Activated T-cell treated with anti-CD3 and anti-CD28 coated beads for 1 hour (primary cell): ENCODE data around the gene IGSF22.

Experiments
- DNase-seq: peaks from one replicate; pipeline ENCODE4 v3.0.0-alpha.2; 2020; ENCODE audit warnings: low read depth

The IGSF22 gene

DNA sequence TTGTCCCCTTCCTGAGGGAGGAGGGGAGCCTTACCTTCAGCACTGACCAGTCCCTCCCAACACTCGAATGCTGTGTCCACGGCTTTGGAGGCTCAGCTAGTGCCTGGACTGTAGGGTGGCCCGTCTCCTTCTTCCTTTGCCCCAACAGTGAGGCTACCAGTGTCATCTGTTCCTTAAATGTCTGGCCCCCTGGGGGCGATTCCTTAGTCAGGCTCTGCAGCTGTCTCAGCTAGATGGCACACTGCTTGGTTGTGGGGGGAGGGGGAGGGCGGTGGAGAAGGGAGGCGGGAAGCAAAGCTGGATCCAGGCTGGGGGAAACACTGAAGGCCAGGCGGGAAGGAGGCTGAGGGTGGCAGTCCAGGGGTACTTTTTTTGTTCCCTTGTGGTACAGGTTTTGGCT lies at the start of gene IGSF22:
TSS of gene IGSF22 (minus strand) at position 149 of the 400 bp plus-strand sequence. CDS start 1,952 bp downstream, outside the sequence.
- no peak for DNase-seq

DNA sequence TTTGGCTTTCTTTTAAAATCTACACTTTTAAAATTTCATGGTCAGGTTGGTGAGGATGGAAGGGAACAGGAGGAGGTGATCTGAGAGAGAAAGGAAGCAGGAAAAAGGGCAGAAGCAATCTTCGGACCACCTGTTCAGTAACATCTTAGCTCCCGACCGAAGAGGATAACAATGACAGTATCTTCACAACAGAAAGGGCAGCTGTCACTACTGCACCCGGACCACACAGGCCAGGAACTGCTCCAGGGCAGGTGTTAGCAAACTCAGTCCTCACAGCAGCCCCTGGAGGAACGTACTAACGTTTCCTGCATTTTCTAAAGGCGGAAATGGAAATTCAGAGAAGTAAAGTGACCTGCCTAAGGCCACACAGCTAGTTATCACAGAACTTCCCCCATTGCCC lies 48.8 kb upstream of the IGSF22 start:
- DNase-seq = no peak

DNA sequence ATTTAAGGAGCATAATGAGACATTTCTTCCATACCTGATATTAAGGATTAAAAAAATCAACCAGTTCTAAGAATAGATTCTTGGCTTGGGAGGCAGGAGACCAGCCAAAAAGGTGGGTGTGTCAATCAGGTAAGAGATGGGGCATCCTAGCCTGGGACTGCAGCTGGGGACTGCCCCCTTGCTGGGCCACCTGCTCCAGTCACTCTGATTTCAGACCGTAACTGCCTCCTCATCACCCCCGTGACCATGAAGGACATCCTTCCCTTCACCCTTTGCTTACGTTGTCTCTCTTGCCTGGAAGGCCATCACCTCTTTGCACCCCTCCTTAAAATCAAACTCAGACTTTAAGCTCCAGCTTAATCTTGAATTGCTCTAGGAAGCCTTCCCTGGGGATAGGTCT lies 47.7 kb upstream of the IGSF22 start:
- DNase-seq = no peak

DNA sequence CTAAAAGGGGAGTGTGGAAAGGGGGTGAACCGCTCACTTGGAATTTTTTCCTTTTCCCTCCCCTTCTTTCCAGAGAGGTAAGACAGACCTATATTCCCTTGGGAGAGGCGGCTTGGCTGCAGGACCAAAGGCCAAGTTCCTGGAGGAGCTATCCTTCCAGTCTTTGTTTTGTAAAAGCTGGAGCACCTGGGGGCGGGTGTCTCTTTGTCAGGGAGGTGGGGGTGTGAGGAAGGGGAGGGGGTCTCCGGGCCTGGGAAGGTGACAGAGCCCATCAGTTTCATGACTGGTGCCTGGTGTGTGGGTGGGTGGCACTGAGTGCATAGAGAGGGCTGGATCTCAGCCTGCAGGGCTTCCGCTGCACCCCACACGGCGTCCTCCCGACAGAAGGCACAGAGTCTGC lies 47.1 kb upstream of the IGSF22 start:
- no peak for DNase-seq

DNA sequence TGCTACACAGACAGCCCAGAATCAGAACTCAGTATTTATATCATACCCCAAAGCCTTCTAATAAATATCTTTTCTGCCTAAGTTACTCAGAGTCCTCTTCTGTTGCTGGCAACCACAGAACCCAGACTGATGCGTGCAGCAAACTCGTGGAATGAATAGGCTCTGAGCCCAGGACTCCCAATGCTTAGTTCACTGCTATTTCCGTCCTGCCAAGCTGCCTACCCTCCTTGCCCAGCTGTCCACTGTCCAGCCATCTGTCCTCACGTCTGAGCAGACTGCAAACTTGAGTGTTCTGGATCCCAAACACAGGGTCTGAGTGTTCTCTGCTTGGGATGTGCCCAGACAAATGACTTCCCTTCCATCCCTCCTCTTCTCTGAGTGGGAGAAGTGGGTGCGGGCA lies 46.2 kb upstream of the IGSF22 start:
- no peak for DNase-seq

DNA sequence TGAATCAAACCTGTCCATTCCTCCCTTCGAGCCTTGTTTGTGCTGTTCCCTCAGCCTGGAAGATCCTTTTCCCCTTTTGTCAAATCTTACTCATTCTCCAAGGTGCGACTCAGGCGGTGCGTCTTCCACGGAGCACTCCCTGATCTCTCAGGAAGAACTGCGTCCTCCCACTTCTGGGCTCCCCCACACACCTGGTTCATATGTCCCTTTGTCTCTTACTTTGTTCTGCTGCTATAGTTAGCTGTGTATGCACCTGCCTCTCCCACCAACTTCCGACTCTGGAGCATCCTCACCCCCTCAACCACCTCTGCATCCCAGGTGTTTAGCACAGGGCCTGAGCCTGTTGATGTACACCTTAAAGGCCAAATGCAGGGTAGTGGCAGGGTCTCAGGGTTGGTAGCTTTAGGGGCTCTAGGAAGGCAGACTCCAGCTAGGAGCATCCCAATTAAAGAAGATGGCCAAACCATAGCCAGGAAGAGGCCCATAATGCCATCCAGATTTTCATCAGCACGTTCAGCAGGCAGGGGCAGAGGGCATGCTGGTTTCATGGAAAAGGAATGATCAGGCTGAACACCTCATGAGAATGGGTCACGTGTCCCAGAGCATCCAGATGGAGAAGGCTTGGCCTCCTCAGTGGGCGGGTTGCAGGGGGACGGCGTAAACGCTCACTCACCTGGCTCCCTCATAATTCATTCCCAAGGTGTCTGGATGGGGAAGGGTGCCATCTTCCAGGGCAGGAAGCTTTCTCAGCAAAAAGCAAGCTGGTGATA lies 45.5 kb upstream of the IGSF22 start:
- DNase-seq = no peak

DNA sequence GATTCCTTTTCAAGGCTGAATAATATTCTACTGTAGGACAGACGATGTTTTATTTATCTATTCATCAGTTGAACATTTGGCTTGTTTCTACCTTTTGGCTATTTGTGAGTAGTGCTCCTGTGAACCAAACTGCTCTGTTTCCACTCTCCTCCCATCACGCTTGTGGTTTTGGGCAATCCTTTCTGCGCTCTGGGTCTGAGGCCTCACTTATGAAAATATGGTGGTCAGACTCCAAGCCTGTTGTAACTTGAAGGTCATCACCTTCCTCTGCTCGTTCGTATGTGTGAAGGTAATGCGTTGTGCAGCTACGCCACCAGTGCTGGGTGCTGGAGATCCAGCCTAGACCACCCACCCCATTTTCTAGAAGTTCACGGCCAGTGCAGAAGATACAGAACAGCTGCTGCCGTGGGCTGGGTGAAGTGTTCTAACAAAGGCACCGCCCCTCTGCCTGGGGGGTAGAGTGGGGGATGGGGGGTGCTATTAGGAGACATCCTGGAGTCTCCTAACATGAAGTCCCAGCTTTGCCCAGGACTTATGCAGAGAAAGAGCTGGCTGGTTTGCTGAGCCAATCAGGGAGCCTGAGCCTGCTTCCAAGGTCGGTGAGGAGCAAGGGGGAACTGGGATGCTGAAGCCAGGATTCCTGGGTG lies 44.6 kb upstream of the IGSF22 start:
- no peak for DNase-seq

DNA sequence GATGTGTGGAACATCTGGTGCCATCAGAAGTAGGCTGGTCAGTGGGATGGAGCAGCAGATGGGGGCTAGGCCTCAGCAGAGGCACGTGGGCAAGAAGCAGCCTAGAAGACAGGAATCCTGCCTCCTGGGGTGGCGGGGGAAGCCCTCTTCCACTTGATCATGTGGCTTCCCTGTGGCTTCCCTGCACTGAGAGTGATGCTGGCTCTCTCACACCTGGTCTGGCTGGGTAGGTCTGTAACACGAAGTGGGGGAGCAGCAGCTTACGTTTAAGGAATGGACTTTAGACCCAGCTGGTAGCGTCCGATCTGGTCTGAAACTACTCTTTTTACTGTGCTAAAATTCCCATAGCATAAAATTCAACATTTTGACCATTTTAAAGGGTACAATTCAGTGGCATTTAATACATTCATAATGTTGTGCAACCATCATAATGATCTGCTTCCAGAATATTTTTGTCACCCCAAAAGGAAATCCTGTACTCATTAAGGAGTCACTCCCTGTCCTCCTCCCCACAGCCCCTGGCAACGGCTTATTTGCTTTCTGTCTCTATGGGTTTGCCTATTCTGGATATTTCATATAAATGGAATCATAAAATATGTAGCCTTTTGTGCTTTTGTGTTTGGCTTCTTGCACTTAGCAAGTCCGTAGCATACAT lies 43.9 kb upstream of the IGSF22 start:
- no peak for DNase-seq

DNA sequence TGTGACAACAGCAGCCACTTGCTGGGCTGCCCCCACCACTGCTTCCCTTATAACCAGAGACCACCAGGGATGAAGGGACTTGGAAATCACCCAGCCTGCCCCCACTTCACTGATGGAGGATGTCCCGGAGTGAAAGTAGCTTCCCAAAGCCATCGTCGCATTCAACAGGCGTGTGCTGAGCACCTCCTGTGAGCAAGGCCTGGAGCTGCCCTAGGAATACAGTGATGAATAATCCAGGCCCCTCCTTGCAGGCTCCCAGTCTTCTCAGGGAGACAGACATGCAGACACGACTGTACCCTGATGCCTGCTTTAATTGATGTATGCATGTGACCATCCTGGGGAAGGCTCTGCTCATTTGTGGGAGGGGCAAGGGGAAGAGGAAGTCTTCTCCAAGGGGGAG lies 43.0 kb upstream of the IGSF22 start:
- DNase-seq = no peak

DNA sequence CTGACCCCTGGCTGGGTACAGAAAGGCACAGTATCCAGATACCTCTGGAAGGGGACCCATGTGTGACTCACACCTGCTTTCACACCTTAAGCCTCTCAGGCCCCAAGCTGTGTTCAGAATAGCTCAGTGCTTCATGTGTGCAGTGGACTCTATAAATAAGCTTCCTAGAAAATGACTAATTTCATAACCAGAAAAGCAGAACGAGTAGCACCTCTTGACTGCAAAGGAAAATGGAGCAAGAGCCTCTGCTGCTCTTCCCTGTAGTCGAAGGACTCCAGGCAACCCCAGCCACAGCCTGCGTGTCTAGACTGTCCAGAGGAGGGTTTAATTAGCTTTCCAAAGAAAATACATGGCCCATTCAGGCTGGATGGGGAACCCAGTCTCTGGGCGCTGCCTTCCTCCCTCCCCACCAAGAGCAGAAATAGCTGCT lies 42.5 kb upstream of the IGSF22 start:
- DNase-seq = no peak

DNA sequence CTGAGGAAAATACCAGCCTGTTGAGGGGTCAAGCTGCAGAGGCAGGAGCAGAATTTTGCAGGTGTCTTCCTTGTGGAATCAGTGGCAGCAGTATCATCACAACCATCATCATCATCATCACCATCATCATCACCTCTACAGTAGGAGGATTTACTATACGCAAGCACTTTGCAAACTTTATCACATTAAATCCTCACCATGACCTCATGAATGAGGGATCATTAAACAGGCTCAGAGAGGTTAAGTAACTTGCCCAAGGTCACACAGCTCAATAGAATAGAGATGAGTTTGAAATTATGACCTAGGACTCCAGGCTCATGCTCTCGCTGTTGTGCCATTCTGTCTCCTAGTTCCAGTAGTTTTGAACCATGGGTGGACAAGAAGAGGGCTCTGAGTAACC lies 40.0 kb upstream of the IGSF22 start:
- no peak for DNase-seq

DNA sequence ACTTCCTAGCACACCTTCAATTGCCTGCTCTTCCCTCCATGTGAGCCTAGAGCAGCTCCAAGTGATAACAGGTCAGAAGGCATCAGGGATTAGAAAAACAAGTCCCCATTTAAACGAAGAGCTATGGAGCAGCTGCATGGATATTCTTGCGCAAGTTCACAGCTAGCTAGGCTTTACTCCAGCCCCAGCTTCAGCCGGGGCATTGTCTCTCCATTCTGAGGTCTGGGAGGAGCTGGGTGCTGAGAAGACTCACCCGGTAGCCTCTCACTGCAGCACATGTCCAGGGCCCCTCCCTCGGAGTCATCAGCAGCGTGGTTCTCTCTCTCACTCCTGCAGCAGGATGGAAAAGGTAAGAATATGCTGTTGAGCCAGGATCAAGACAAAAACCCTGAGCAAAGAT lies 39.6 kb upstream of the IGSF22 start:
- DNase-seq = no peak

DNA sequence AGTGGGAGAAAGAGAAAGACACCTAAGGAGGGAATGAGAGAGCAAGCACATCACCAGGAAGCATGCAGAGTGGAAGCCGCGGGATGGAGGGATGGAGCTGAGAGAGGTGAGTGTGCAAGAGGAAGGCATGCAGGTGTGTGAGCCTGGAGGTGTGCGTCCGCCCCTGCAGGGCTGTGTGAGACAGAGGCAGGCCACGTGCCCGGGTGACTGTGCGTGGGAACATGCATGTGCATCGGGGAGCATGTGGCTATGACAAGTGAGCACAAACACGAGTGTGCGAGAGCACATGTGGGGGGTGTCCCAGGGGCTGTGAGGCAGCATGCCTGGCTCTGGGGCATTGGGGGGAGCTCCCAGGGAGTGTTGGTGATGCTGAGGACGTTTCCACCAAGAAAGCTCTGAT lies 35.8 kb upstream of the IGSF22 start:
- DNase-seq = no peak

DNA sequence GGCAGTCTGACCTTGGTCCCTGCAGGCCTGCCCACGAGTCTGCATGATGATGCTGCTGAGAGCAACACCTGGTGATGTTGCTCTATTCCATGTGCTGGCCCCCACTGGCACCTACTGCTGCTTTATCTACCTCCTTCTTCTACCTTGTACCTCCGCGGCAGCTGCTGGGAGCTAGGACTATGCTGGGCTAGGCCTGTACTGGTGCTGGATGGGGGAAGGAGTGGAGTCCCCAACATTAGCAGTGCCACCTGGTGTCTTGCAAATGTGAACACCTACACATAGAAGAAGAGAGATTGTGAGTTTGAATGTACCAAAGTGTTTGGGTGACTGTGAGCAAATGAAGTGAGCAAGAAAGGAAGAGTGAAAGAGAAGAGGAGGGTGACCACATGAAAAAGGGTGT lies 35.2 kb upstream of the IGSF22 start:
- DNase-seq = no peak

DNA sequence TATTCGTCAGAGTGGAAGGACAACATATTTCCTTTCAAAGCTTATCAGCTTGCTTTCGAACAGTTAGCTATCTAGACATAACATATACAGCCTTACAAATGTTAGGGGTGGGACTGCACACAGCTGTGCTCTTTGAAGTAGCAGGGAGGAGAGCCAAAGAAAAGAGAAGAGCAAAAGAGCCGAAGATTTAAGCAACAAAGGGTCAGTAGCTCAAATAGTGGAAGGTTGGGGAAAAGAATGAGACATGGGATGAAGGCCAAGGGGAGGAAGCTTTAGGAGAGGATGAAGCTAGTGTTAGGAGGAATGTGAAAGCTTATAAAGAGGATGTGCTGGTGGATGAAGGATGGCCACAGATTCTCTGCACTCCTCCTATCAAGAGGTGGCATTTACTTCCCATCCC lies 31.8 kb upstream of the IGSF22 start:
- DNase-seq = no peak

DNA sequence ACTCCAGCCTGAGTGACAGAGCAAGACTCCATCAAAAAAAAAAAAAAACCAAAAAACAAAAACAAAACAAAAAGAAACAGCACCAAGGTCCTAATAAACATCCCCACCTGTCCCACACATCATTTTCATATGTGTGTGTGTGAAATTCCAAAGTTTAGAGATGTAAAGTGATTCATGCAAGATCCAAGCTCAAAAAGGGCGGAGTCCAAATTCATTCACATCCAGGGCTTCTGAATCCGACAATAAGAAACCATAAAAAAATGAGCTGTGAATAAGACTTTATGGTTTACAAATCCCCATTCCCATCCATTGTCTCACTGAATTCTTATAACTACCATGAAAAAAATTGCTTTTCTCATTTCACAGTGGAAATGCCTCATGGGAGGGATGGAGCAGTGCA lies 30.9 kb upstream of the IGSF22 start:
- DNase-seq = no peak

DNA sequence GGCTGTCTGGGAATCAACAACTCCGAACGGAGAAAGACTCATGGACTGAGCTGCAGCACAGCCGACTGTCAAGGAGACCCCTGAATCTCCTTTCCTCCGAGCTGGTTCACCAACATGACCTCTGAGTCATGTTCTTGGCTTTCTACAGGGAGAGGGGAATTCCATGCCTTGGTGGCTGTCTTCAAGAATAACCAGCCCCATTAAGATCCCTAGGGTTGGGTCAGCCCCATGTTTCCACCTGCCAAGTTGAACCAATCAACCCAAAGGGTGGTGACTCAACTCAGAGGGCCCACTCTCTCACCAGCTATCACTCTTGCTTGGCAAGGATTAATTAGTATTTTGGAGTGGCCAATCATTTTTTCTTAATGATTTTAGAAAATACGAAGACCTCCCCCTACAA lies 28.3 kb upstream of the IGSF22 start:
- DNase-seq = no peak

DNA sequence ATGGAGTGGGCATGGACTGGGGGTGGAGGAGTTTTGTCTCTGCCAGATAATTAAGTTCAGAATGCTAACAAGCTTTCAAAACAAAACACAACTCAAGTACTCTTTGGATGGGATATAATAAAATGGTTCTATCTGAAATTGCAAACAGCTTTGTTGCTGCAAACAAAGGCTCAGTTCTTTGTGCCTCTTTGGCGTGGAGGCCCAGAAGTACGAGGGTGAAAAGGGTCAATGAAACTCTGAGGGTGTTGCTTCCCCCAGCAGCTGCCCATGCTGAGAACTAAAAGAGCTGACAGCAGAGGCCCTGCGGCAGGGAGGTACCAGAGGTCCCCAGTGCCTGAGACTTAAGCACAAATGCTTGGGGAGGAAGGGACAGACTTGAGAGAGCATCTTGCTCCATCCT lies 26.5 kb upstream of the IGSF22 start:
- DNase-seq = no peak

DNA sequence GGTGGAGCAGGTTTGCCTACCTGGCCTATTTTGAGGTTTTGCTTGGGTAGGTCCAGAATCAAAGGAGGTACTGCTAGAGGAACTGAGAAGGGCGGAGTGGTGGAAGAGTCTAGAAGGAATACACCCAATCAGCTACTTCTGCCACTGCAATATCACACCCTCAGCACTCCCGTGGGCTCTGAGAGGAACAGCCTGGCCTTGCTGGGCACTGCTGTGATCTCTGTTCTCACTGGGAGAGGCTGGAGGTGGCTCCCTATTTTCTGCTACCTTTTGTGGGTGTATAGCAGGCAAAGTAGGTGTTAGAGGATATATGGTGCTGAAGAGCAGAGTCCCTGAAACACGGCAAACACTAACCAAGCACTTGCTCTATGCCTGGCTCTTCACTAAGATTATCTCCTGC lies 25.0 kb upstream of the IGSF22 start:
- DNase-seq = no peak

DNA sequence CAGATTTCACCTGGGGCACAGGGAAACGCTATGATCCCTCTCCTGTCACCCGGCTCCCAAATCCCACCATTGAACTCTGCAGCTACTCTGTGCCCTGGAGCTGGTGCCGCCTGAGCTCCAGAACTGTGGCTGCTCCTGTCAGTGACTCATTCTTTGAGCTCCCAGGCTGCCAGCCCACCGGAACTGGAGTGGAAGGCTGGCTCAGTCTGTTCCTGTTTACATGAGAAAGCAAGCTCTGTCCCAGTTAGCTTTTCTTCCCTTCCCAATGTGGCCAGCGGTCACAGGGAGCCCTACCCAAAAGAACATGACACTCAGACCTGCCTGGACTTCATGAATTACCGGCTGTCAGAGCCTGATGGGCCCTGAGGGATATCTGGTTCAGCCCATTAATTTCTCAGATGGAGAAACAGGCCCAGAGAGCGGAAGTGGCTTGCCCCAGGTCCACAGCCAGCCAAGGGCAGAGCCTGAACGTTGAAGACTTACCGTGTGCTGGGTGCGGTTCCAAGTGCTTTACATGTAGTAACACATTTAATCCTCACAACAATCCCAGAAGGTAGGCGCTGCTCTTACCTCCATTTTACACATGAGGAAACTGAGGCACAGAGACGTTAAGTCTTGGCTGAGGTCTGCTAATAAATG lies 23.8 kb upstream of the IGSF22 start:
- no peak for DNase-seq

DNA sequence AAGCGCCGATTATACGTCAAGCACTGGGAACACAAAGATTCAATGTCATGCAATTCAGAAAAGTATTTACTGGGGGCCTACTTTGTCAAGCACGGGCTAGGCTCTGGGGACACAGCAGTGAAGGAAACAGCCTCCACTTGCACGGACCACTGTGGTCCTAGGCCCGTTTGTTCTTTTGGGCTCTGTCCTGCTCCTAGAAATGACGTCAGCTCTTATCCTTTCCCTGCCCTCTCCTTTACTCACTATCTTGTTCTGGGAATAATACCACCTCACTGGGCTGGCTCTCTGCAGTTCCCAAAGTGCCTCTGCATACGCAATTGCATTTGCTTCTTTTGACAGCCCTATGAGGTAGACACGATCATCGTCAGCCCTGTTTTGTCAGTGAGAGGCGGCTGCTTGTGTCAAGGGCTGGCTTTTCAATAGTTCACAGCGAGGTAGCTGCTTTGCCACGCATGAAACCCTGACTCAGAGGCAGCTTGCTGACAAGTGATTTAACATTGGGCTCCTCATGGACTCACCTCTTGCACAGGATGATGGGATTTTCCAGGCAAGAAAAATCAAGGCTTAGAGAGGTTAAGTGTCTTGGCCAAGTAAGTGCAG lies 22.9 kb upstream of the IGSF22 start:
- no peak for DNase-seq

DNA sequence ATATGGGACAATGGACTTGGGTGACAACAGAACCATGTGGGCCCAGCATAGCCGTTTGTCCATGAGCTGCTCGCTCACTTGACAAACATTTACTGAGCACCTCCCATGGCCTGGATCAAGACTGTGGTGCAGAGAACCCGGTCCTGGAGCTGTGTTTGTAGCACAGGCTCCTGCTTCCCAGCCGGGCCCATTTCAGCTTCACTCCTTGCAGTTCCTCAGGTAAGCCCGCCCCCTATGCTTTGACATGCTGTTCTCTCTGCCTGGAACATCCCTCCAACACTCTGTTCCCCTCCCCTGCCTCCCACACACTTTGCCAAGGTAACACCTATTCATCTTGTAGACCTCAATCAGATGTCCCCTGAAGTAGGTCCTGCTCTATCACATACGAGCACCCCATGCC lies 19.3 kb upstream of the IGSF22 start:
- no peak for DNase-seq
